ENCODE data around the gene SHISAL1. TPM values are rescaled to one million over a fixed set of nuclear protein-coding genes. Genes with fewer than 3 reads are reported as not detected.

Gene SHISAL1
- total and polyA plus RNA-seq, 2 donors (not counting 1 experiment from before 2014, with no cell fraction given), result not detected

GRCh38 chr22:44272401-44272771 lies 40.4 kb downstream of the SHISAL1 start:
- Histone ChIP-seq H3K4me3 (ENCODE audit: control extremely low read depth in 1 of 5, extremely low read depth in 1 of 5, insufficient read depth in 1 of 5, low read depth in 2 of 5, low read length in 4 of 5) (no peak overlapping the region), H3K27ac (ENCODE audit: low read length in 2 of 2) (no peak overlapping the region), H3K79me2 (ENCODE audit: control insufficient read depth, insufficient read depth, low read length) (no peaks in the 10 kb centered on the region), H3K36me3 (replicated peaks in 1 of 2; ENCODE audit: control extremely low read depth in 1 of 2, control insufficient read depth in 1 of 2, extremely low read depth in 1 of 2, insufficient read depth in 2 of 2, low read length in 1 of 2) (no peaks in the 10 kb centered on the region), H2AFZ (ENCODE audit: insufficient read depth, low read depth, low read length, poor library complexity, severe bottlenecking) (no peak overlapping the region), H4K20me1 (ENCODE audit: control insufficient read depth, insufficient read depth, low read length, poor library complexity, severe bottlenecking) (no peaks in the 10 kb centered on the region), H3K27me3 (replicated peaks in 1 of 4; ENCODE audit: control extremely low read depth in 1 of 4, control insufficient read depth in 3 of 4, insufficient read depth in 4 of 4, low read length in 3 of 4) (peaks cover 0 to 16% (median 0%) of the 10 kb centered on the region in 4 experiments), H3K9me3 (ENCODE audit: control extremely low read depth in 1 of 3, control insufficient read depth in 2 of 3, insufficient read depth in 1 of 3, low read length in 2 of 3) (no peaks in the 10 kb centered on the region), H3K9ac (ENCODE audit: low read length) (no peak overlapping the region), H3K4me2 (replicated peaks; ENCODE audit: low read depth, low read length, poor library complexity, severe bottlenecking) (no peak overlapping the region), H3K4me1 (ENCODE audit: control insufficient read depth in 2 of 2, insufficient read depth in 2 of 2, low read length in 2 of 2) (peaks cover 7% of the 10 kb centered on the region in 2 donors)
- Mint-ChIP-seq H3K9me3 (ENCODE audit: insufficient read depth) (no peaks in the 10 kb centered on the region), H3K27me3 (peaks cover 29% of the 10 kb centered on the region), H3K27ac (no peak overlapping the region), H3K4me3 (no peak overlapping the region), H3K4me1 (peaks cover 14% of the 10 kb centered on the region)
- intact Hi-C loops (cut with micrococcal nuclease), result no loop called here
- CTCF ChIA-PET, result no interaction called here
- POLR2A ChIA-PET, result no interaction called here
- 82% methylated on average over 5 of the region's 5 CpGs for WGBS (ENCODE audit: insufficient coverage)
- TF ChIP-seq EZH2 (IDR thresholded peaks at IDR 0.05; ENCODE audit: borderline replicate concordance, insufficient read depth, low read depth, low read length, poor library complexity, severe bottlenecking) (no peak), CTCF (IDR thresholded peaks at IDR 0.05) (no peak)
- no peak for DNase-seq
- no peak for ATAC-seq (ENCODE audit: low read depth)

- DNase-seq (no peak), ATAC-seq (ENCODE audit: low read depth) (no peak)
- Histone ChIP-seq H2AFZ (ENCODE audit: insufficient read depth, low read depth, low read length, poor library complexity, severe bottlenecking) (no peak overlapping the region), H3K9me3 (ENCODE audit: control extremely low read depth in 1 of 3, control insufficient read depth in 2 of 3, insufficient read depth in 1 of 3, low read length in 2 of 3) (no peaks in the 10 kb centered on the region), H3K27ac (ENCODE audit: low read length in 2 of 2) (no peak overlapping the region), H3K4me1 (ENCODE audit: control insufficient read depth in 2 of 2, insufficient read depth in 2 of 2, low read length in 2 of 2) (peaks cover 7% of the 10 kb centered on the region in 2 donors), H3K4me2 (replicated peaks; ENCODE audit: low read depth, low read length, poor library complexity, severe bottlenecking) (no peak overlapping the region), H3K27me3 (replicated peaks in 1 of 4; ENCODE audit: control extremely low read depth in 1 of 4, control insufficient read depth in 3 of 4, insufficient read depth in 4 of 4, low read length in 3 of 4) (peaks cover 0 to 16% (median 0%) of the 10 kb centered on the region in 4 experiments), H3K4me3 (ENCODE audit: control extremely low read depth in 1 of 5, extremely low read depth in 1 of 5, insufficient read depth in 1 of 5, low read depth in 2 of 5, low read length in 4 of 5) (no peak overlapping the region), H3K79me2 (ENCODE audit: control insufficient read depth, insufficient read depth, low read length) (no peaks in the 10 kb centered on the region), H3K36me3 (replicated peaks in 1 of 2; ENCODE audit: control extremely low read depth in 1 of 2, control insufficient read depth in 1 of 2, extremely low read depth in 1 of 2, insufficient read depth in 2 of 2, low read length in 1 of 2) (no peaks in the 10 kb centered on the region), H3K9ac (ENCODE audit: low read length) (no peak overlapping the region), H4K20me1 (ENCODE audit: control insufficient read depth, insufficient read depth, low read length, poor library complexity, severe bottlenecking) (no peaks in the 10 kb centered on the region)
- peaks cover 27% of the 10 kb centered on the region for H3K27me3 Mint-ChIP-seq
- no peak overlapping the region for H3K4me3 Mint-ChIP-seq
- intact Hi-C loops (cut with micrococcal nuclease), result no loop called here
- POLR2A ChIA-PET, result no interaction called here
- 93% methylated on average over 7 of the region's 11 CpGs for WGBS (ENCODE audit: insufficient coverage)
- H3K4me1 Mint-ChIP-seq, result peaks cover 14% of the 10 kb centered on the region
- CTCF ChIA-PET, result no interaction called here
- no peaks in the 10 kb centered on the region for H3K9me3 Mint-ChIP-seq (ENCODE audit: insufficient read depth)
- H3K27ac Mint-ChIP-seq, result no peak overlapping the region
- TF ChIP-seq EZH2 (IDR thresholded peaks at IDR 0.05; ENCODE audit: borderline replicate concordance, insufficient read depth, low read depth, low read length, poor library complexity, severe bottlenecking) (no peak), CTCF (IDR thresholded peaks at IDR 0.05) (no peak)
Observed at GRCh38 chr22:44271732-44272400, 40.9 kb downstream of the SHISAL1 start.
